ENCODE measurements around the gene SORCS2.

DNA sequence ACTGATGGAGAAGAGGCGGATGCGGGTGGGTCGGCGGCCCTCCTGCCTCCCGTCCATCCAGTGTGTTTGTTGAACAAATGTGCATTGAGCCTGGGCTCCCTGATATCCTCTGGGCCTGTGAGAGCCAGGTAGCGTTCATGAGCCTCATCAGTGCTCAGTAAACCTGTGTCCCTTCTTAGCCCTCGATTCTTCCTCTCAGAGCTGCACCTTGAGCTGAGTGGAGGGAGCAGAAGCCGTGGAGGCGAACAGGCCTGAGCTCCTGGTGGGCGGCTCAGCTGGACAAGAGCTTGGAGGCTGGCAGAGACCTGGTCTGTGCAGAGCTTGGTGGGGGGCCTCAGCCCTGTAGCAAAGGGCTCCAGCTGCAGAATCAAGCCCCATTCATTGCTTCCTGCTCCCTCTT, 112.1 kb downstream of the SORCS2 start:
- TF ChIP-seq CTCF (IDR thresholded peaks at IDR 0.05) (no peak), POLR2A (IDR thresholded peaks at IDR 0.05) (no peak)
